ENCODE results near the gene DMRT1.
"Not testable (repeated sequence)": the region's sequence is repeated elsewhere in the genome, so short reads cannot be mapped to it uniquely, and the experiment has no call there.

The DMRT1 gene

DNA sequence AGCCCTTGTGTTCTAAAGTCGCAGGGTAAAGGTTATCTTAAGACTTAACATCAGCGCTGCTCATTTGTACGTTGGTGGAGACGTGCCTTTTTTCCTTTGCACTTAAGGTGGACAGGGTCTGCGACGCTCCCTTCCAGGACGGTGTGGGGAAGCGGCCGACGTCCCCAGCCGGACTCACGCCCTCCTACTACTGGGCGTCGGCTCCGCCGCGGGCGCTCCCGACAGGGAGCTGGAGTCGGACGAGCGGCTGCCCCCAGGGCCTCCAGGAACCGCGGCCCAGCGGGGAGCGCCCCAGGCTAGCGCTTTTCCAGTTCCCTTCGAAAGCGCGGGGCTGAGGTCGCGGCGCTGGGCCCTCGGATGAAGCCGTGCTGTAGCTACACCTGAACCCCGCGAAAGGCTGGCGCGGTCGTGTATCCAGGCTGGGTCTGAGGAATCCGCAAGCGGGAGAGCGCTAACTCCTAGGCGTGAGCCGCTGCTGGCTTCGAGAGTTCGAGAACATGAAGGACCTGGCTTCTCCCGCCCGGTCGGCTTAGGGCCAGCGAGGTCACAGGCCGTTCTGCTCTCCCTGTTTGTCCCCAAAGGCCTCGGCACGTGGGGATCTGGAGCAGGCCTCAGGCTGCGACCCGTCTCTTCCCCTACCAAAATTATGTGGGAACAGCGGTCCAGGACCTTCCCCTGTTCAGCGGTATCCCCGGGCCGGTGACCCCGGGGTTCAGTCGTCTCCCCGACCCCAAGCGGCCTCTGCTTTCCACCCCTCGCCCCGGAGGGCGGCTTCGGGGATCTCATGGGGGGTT is 131.2 kb downstream of the DMRT1 start:
- no peak for DNase-seq

DNA sequence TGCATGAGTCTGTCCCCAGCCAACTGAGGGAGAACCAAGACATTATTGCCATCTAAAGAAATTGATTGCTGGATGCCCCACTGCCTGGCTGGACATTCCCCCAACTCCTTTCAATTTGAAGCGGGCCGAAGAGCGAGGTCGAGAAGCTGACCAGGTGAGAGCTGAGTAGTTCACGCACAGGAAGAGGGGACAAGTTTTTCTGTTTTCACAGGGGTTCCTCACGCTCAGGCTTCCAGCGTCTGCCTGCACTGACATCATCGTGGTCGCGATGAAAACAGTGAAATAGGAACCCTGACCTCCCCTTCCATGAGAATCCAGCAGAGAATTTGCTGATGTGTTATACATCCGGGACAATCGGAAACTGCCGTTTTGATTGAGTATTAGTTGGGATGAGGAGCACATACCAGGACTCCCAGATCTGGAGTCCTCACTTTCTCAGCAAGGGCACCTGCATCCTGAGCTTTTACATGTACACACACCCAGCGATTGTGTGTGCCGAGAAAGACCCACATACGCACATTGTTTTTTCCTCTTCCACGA is 131.9 kb downstream of the DMRT1 start:
- DNase-seq = no peak

DNA sequence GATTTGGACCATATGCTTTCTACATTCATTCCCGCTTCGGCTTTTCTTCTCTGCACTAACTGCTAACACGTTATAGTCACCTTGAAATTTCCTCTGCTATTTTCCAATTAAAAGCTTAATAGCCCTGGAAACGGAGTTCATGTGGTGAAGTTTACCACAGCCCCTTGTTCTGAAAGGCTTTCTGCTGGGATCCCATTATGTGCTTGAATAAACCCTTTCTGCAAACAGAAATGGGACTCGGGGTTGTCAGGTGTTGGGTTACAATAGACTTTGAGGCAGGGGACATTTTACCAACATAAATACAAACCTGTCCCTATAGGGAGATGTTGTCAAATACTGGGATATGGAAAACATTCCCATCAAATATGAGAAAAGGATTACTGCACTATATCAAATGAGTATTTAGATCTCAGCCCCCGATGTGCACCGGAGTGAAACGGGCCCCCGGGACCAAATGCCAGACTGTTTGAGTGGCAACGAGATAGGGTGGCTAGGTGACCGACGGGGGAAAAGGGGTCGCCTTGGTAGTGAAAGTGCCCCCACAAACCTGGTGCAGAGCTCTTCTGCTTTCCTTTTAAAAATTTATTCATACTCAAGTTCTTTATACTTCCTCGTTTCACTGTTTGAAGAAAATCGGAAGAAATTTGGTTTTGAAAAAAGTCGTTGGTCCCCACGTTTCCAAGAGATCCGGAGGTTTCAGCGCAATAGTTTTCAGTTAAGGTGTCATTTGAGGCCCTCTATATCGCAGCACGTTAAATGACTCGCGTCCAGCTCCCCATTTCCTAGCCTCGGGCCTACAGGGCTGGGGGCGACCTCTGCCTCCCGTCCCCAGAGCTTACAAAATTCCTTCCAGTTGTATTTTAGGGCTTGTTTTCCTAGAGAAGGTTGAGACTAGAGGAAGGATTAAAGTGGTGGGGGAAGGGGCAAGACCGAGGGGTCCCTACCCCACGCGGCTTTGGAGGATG is 132.8 kb downstream of the DMRT1 start:
- no peak for DNase-seq

DNA sequence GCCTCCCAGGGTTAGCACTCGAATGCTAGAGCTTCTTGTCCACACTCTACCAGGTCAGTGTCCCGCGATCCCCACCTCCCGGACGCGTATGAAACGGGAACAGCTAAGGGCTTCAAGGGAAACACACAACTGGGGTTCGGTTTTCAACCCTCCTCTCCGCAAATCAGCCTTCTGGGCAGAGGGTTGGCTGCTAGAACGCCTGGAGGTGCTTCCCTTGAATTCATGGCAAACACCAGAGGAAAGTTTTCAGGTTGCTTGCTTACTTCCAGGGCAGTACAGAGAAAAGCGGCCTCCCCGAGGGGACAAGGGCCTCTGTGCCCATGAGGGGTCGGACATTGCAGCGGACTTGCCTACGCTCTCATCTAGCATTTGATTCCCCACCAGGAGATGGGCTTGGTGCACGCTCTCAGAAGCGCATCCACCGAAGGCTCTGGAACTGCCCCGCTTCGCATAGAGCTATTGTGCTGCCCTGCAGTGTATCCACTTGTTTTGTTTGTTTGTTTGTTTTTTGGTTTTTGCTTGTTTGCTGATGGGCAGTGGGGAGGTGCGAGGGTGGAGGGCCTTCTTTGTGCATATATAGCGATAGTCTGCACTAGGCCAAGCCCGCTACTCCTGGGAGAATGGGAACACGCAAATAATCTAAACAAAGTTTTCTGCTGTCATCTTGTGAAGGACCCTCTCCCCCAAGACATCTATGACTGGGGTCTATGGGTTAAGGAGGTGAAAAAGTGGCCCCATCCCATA is 133.7 kb downstream of the DMRT1 start:
- no peak for DNase-seq

DNA sequence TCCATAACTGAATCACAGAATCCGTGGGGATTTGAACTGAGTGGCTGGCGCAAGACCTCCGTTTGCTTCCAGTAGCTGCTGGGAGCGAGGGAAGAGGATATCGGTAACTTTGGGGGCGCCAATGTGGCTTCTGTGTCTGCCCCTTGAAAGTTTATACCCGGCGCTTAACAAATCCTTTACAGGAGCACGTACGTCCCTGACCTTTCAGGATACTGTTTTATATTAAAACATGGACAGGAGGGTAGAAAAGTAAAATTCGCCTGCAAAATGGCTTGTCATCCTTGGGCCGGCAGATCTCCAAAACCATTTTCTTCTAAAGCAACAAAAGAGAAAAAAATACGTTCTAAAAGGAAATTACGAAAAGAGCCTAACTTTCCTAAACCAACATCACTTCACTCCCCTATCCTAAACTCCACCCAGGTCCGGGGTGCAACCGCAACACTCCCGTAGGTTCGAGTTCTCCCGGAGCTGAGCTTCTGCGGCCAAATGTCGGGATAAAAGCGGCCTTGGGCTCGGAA is 134.3 kb downstream of the DMRT1 start:
- no peak for DNase-seq

DNA sequence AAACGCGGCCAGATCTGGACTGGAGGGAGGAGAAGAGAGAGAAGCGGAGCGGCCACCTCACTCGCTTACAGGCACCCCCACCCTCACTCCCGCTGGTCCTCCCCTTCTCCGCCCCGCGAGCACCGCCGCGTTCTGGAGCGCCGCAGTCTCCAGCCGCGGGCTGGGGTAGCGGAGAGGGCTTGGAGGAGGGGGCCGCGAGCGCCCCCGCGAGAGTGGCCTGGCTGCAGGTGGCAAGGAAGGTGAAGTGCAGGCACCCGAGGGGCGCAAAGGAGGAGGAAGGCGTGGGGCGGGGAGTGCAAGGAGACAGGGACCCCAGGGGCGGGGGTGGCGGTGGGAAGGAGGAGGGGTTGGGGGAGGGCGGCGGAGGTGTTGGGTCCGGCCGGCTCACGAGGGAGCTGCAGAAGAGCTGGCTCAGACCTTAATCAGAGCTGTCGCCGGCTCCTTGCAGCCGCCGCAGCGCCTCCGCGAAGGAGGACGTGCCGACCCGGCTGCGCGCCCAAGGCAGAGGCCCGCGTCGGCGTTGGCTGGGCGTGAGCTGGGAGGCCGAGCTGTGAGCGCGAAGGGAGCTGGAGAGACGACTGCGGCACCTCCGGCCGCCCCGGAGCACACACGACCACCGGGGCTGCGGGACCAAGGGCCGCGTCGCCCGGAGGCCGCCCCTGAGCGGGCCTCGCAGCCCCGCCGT is 134.9 kb downstream of the DMRT1 start, which contains the start of gene DMRT3:
TSS of gene DMRT3 (plus strand) at position 398 of the 685 bp plus-strand sequence. CDS start 347 bp downstream, outside the sequence.
- DNase-seq = no peak

DNA sequence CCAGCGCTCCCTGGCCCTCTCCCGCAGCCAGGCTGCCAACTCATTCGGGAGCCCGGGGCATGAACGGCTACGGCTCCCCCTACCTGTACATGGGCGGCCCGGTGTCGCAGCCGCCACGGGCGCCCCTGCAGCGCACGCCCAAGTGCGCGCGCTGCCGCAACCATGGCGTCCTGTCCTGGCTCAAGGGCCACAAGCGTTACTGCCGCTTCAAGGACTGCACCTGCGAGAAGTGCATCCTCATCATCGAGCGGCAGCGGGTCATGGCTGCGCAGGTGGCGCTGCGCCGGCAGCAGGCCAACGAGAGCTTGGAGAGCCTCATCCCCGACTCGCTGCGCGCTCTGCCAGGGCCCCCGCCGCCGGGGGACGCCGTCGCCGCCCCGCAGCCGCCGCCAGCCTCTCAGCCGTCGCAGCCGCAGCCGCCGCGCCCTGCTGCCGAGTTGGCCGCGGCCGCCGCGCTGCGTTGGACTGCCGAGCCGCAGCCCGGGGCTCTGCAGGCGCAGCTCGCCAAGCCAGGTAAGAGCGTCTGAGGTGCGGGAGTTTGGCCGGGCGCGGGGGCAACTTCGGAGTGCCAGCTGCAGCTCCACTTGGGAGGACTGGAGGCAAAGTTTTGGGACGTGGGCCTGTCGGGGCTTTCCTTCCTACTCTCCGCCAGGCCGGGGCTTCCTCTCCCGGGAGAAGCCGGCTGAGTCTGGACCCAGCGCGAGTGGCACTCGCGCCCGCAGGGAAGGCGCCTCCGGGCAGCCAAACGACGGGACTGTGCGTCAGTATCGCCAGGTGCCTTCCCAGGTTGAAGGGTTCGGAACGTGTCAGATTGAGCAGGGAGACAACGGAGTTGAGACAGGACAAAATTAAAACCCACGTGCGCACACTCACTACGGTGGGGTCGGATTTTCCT is 135.7 kb downstream of the DMRT1 start:
- no peak for DNase-seq

DNA sequence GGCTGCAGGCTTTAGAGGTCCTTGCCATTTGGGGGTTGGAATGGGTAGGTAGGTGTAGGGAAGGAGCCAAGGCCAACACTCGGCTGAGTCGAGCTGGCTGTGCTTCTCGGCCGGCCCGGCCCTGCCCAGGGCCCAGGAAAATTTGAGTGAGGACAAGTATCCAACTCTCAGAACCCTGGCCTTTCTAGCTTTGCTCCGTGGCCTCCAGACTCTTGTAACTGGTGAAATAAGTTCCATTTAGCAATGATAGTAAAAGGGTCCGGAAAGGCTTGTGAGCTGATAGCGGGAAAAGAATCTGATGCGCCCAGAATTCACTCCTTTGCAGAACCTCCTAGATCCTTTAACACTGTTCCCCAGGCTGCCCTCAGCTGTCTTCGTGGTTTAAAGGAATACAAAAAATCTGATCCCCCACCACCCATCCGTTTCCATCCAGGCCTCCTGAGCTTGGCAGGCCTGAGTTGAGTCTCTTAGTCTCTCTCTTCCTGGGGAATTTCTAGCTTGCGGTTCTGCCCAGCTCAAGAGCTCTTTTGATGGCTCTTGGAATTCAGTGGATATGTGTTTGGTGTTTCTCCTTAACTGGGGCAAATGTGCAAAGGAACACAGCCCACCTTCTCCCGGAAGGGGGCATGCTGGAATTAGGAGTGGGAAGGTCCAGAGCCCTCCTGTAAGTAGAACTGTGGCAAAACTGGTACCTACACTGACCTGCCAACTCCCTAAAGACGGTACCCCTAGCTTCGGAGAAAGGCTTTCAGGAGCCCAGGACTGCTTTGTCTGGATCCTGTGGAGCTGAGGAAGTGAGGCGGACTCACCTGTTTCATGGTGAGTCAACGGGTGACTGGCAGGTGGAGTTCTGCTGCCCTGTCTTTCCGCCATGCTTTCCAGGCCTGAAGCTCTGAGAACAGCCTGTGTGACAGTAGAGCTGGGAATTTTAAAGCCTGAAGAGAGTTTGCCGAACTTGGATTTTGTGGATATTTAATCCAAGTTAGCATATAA is 136.6 kb downstream of the DMRT1 start:
- DNase-seq = no peak

DNA sequence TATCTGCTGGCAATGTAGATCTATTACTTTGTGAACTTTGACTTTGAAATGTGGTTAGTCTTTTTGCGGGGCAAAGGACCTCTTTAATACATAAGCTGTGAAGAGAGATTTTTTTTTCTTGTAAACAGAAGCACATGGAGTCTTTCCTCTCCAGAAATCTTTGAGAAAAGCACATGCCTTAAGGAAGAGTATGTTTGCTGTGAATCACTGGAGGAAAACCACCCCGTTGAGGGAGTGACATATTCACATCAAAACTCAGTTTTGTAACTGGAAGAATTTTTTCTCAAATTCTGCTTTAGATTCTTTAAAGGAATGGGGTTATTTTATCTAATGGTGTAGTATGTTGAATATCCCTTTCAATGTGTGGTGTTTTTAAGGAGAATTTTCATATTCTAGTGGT is 138.5 kb downstream of the DMRT1 start:
- DNase-seq = no peak

DNA sequence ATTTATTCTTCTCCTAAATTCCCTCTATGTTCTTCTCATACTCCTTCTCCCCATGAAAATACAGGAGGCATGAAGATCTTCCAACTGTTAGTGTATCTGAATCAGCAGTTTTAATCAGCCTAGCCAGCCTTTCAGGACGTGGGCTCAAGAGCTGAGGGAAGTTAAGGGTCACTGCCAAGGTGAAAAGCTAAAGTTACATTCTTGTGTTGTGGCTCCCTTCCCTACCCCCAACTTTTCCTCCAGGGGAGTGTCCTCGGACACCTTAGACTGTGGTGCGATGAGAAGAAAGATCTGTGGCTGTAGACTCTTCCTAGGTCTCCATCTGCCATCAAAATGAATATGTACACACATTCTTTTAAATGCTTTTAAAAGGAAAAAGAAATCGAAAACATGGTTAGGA is 139.1 kb downstream of the DMRT1 start:
- no peak for DNase-seq

DNA sequence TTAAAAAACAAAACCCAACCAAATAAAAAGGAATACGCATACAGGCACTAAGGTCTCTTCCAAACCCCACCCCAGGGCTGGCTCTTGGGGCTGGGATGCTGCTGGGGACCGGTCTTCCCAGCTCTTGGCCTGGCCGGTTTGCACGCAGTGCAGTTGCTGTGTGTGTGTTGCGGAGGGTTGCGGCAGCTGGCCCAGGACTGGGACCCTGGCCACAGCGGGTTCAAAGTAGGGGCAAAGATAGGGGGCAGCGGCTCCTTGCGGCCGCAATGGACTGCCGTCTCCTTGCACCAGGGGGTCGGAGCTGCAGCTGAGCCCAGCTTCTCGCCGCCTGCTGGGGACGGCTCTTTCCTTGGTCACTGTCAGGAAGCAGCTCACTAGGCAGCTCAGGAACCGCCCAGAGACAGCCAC is 140.0 kb downstream of the DMRT1 start:
- DNase-seq = no peak

DNA sequence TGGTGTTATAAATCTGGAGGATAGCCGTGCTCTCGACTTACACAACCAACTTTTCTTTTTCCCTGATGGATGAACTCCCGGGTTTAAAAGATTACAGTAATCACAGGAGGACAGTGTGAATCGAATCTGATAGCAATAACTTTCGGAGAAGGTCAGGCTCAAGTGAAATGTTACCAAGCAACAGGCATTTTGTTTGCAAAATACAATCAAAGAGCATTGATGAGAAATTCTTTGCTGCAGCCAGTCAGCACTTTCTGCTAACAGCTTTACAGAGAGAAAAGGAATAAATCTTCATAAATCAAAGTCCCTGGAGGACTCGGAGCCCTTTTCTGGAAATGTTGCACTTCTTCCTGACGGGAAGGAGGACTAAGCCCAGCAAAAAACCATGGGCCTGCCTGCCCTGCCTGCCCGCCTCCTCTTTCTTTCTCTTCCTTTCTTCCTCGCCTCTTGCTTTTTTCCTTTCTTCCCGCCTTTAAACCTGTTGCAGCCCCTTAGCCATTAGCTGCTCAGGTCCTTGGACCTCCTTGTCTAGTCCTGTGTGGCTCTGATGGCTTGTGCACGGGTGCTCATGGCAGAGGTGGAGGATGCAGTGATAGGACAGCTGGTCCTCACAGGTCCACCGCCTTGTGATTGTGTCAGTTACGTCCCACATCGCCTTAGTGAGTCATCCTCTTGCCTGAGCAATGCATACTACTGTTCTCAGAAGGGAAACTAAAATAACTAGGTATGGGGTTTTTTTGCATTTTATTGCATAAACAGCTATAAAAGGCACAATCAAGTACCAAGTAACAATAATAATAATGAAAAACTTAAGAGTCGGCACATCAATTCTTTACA is 141.1 kb downstream of the DMRT1 start:
- DNase-seq = no peak

DNA sequence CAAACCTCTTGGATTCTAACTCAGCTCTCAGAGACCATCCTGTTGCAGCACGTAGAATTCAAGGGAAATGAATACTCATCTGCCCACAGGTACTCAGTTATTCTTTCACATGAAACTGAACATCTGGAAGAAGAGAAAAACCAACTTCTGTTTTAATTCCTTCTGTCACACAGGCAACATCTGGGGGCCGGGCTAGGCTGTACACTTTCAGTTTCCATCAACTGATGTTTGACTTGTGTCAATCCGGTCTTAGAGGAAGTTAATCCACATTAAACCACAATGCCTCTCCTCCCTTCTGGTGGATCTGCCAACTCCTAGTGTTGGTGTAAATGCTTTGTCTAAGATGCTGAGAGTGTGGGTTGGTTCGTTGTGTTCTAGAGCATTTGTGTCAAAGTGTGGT is 152.5 kb downstream of the DMRT1 start:
- no peak for DNase-seq

DNA sequence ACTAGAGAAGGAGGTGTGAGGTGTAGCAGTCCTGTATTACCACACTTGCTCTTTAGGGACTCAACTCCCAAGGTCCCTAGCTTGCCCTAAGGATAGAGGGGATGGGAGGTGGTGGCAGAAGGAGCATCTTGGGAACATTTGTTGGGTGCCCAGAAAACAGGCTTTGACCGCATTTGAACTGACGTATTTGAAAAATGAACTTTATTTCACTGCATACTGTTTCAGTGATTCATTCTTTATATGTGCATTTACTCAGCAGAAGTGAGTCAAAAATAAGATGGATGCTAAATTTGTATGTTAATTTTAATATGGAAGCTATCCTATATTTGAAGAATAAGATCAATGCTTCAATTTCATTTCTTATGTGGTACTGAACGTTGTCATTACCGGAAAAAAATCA is 153.7 kb downstream of the DMRT1 start:
- DNase-seq = no peak

DNA sequence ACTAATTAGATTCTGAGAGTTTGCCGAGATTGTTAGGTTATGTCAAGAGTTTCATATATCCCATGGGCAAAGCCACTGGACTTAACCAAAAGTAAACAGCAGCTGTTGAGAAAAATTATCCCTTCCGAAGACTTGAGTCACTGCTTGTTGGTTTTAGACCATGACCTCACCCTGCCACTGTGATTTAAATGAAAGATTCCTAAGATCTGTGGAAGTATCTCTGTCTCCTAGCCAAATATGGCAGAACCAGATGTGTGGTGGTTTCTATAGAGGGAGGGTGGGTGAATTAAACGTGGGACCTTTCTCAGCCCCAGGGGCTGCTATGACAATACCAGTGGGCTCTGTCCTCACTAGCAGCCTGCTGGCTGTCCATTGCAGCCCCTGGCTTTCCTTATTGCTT is 154.3 kb downstream of the DMRT1 start:
- DNase-seq = no peak

DNA sequence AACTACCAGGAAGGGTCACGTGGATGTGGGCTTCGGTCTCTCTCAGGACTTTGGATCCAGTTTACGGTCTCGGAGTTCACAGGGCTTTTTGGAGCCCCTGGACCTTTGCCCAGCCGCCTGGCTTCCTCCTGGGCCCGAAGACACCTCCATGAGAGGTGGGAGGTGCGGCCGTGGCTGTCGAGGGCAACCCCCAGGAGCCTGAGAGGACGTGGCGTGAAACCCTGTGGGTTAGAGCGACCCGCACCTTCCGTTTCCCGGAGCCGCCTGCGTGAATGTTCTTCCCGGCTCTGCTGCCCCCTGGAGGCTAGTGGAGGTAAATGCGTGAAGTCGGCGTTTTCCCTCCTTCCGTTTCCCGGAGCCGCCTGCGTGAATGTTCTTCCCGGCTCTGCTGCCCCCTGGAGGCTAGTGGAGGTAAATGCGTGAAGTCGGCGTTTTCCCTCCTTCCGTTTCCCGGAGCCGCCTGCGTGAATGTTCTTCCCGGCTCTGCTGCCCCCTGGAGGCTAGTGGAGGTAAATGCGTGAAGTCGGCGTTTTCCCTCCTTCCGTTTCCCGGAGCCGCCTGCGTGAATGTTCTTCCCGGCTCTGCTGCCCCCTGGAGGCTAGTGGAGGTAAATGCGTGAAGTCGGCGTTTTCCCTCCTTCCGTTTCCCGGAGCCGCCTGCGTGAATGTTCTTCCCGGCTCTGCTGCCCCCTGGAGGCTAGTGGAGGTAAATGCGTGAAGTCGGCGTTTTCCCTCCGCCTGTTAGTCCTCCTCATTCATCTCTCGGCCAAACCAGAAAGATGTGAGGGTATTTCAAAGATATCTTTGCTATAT is 157.0 kb downstream of the DMRT1 start:
- DNase-seq = not testable (repeated sequence)

DNA sequence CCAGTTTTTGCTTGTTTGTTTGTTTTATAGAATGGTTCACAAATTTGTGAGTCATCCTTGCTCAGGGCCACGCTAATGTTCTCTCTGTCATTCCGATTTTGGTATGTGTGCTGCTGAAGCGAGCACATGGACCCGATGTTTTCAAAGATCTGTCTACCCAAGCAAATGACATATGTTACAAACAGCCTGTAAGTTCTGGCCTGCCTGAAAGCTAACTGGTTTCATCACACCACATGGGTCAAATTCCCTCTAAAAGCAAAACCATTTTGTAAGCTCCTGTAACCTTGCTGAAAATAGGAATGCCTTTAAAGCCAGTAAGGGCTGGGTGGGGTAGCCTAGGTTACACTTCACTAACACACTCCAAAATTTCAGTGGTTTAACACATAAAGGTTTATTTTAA is 160.3 kb downstream of the DMRT1 start:
- DNase-seq = no peak

DNA sequence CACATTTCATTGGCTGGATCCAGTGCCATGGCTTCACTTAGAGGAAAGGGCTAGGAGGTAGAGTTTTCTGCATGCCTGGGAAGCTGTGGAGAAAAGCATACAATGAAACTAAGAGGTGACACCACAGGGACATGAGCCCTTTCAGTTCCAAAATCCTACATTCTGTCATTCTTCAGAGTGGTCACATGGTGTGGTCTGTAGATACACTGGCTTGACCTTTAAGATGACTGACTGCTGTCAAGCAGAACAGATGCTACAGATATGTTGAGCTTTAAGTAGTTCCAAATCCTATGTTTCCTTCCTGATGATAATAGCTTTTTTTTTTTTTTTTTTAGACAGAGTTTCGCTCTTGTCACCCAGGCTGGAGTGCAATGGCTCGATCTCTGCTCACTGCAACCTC is 161.2 kb downstream of the DMRT1 start:
- no peak for DNase-seq

Data from CD4-positive, alpha-beta T cell treated with Interferon gamma for 1 hour (primary cell).